Body of pancreas (tissue), 4 donors: ENCODE data around the gene NAA50.

ENCODE experiments used
- POLR2A ChIP-seq, 3 donors: fragments of 450-650 bp; IDR thresholded peaks; one replicate each; pipeline ENCODE4 v1.6.1; 2016; ENCODE audit warnings: antibody characterized with exemption in 3 of 3, mild to moderate bottlenecking in 2 of 3
- TF ChIP-seq, protein P1 (sequence below), 7 experiments: fragments of 450-650 bp in 4 of 7; fragments of 200-600 bp in 3 of 7; sonication (generic) in 3 of 7; IDR thresholded peaks; one replicate each; pipeline ENCODE4 v1.5.1; 2016 to 2019; ENCODE audit warnings: antibody characterized with exemption in 7 of 7

DNA sequence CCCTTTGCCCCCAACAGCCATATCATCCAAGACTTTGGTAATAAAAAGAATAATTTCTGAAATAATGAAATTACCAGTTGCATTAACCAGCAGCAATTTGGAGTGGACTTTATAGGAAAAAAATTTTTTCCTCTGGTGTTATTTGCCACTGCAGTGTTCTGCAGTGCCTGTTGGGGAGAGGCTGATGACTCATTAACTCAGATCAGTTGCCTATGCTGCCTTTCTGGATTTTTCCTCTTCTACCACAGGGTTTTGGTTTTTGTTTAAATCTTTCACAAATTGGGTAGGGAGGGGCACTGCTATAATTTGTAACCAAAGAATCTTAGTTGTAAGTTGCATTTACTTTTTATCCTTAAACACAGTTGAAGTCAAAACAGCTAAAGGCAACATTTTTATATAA is 23.5 kb upstream of the NAA50 start:
- TF ChIP-seq, protein P1, sequence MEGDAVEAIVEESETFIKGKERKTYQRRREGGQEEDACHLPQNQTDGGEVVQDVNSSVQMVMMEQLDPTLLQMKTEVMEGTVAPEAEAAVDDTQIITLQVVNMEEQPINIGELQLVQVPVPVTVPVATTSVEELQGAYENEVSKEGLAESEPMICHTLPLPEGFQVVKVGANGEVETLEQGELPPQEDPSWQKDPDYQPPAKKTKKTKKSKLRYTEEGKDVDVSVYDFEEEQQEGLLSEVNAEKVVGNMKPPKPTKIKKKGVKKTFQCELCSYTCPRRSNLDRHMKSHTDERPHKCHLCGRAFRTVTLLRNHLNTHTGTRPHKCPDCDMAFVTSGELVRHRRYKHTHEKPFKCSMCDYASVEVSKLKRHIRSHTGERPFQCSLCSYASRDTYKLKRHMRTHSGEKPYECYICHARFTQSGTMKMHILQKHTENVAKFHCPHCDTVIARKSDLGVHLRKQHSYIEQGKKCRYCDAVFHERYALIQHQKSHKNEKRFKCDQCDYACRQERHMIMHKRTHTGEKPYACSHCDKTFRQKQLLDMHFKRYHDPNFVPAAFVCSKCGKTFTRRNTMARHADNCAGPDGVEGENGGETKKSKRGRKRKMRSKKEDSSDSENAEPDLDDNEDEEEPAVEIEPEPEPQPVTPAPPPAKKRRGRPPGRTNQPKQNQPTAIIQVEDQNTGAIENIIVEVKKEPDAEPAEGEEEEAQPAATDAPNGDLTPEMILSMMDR (IDR thresholded peaks at IDR 0.05): peak in 2 of 7 experiments; percentile 15 to 24
- no peak for TF ChIP-seq POLR2A (IDR thresholded peaks at IDR 0.05)
